A673 (cell line): ENCODE results near the gene DUS1L. TPM values are rescaled to one million over a fixed set of nuclear protein-coding genes. Genes with fewer than 3 reads are reported as not detected.

ENCODE experiments used
- BruUV-seq: library from RNA; stranded (reverse); fragments of 400-500 nt; replicated peaks from 2 replicates; lab custom pipeline; 2021; lab: Mats Ljungman, UMichigan
- CTCF ChIA-PET: fragments of 300-600 bp; sonication (Branson Sonifier 250); formaldehyde crosslinking; loops from one replicate; lab custom pipeline; 2022; ENCODE audit warnings: antibody characterized with exemption; lab: Charles Lee
- POLR2A ChIA-PET: fragments of 300-600 bp; sonication (Branson Sonifier 250); formaldehyde crosslinking; loops from one replicate; lab custom pipeline; 2022; ENCODE audit warnings: antibody characterized with exemption; ENCODE audit not compliant: low non-redundant PET; lab: Charles Lee
- DNase-seq: peaks from one replicate; pipeline ENCODE4 v3.0.0-alpha.2; 2015; ENCODE audit warnings: low spot score
- H3K27ac ChIP-seq: fragments of 200-600 bp; sonication (generic); 2 replicates; pipeline ENCODE4 v1.5.1; 2016; ENCODE audit warnings: mixed run types, low read depth, mild to moderate bottlenecking, mixed read lengths, antibody characterized with exemption, low read length; ENCODE audit not compliant: poor library complexity, severe bottlenecking
- H3K27me3 ChIP-seq: fragments of 200-600 bp; sonication (generic); replicated peaks from 2 replicates; pipeline ENCODE4 v1.6.1; 2017; ENCODE audit warnings: mixed run types, low read depth, mild to moderate bottlenecking, mixed read lengths, antibody characterized with exemption, low read length; ENCODE audit not compliant: insufficient read depth, poor library complexity
- H3K36me3 ChIP-seq: fragments of 200-600 bp; sonication (generic); 2 replicates; pipeline ENCODE4 v1.6.1; 2016; ENCODE audit warnings: mixed run types, mild to moderate bottlenecking, mixed read lengths, antibody characterized with exemption, low read length; ENCODE audit not compliant: insufficient read depth, poor library complexity, severe bottlenecking
- H3K4me1 ChIP-seq: fragments of 200-600 bp; sonication (generic); 2 replicates; pipeline ENCODE4 v1.6.1; 2017; ENCODE audit warnings: mixed run types, mild to moderate bottlenecking, mixed read lengths, antibody characterized with exemption, low read length; ENCODE audit not compliant: insufficient read depth, poor library complexity, severe bottlenecking
- H3K4me3 ChIP-seq: fragments of 200-600 bp; sonication (generic); 2 replicates; pipeline ENCODE4 v1.5.1; 2016; ENCODE audit warnings: low read depth, mixed run types, mild to moderate bottlenecking, mixed read lengths, low read length; ENCODE audit not compliant: poor library complexity, severe bottlenecking
- H3K9me3 ChIP-seq: fragments of 200-600 bp; sonication (generic); 2 replicates; pipeline ENCODE4 v1.6.1; 2016; ENCODE audit warnings: mixed run types, low read depth, mild to moderate bottlenecking, mixed read lengths, antibody characterized with exemption, low read length; ENCODE audit not compliant: poor library complexity, severe bottlenecking
- EZH2 ChIP-seq: fragments of 200-600 bp; sonication (generic); IDR thresholded peaks from 2 replicates; pipeline ENCODE4 v1.6.1; 2017; ENCODE audit warnings: borderline replicate concordance, low read depth, mild to moderate bottlenecking, mixed read lengths, antibody characterized with exemption, low read length; ENCODE audit not compliant: poor library complexity, severe bottlenecking
- intact Hi-C: fragments of 100-400 bp; cut with micrococcal nuclease; formaldehyde crosslinking; loops from one replicate; pipeline ENCODE4 v1.10.0; 2022; ENCODE audit not compliant: unreplicated experiment
- total RNA-seq: library from RNA; stranded (reverse); gene quantifications from 2 replicates; pipeline ENCODE4 v1.2.3, GENCODE V29; 2021
- TF ChIP-seq, protein P1 (sequence below): fragments of 300-800, 200-600 bp; sonication (generic); conservative IDR thresholded peaks from 2 replicates; pipeline ENCODE4 v1.5.1; 2017; ENCODE audit warnings: low read depth, mild to moderate bottlenecking, antibody characterized with exemption, low read length, moderate library complexity, mixed read lengths

The DUS1L gene
- total RNA-seq, 1 experiment from 2014 or later, result 143 TPM

GRCh38 chr17:82080789-82081464, 15.3 kb upstream of the DUS1L start:
- Histone ChIP-seq H3K9me3 (no peaks in the 10 kb centered on the region), H3K4me1 (no peaks in the 10 kb centered on the region), H3K27ac (no peak overlapping the region), H3K36me3 (peaks cover 87% of the 10 kb centered on the region), H3K27me3 (no peaks in the 10 kb centered on the region), H3K4me3 (no peak overlapping the region)
- POLR2A ChIA-PET, result no interaction called here
- intact Hi-C loops, result no loop called here
- no TSS peak for BruUV-seq
- CTCF ChIA-PET, result no interaction called here
- TF ChIP-seq, protein P1, sequence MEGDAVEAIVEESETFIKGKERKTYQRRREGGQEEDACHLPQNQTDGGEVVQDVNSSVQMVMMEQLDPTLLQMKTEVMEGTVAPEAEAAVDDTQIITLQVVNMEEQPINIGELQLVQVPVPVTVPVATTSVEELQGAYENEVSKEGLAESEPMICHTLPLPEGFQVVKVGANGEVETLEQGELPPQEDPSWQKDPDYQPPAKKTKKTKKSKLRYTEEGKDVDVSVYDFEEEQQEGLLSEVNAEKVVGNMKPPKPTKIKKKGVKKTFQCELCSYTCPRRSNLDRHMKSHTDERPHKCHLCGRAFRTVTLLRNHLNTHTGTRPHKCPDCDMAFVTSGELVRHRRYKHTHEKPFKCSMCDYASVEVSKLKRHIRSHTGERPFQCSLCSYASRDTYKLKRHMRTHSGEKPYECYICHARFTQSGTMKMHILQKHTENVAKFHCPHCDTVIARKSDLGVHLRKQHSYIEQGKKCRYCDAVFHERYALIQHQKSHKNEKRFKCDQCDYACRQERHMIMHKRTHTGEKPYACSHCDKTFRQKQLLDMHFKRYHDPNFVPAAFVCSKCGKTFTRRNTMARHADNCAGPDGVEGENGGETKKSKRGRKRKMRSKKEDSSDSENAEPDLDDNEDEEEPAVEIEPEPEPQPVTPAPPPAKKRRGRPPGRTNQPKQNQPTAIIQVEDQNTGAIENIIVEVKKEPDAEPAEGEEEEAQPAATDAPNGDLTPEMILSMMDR, result no peak
- no peak for TF ChIP-seq EZH2
- DNase-seq, result no peak

DNA sequence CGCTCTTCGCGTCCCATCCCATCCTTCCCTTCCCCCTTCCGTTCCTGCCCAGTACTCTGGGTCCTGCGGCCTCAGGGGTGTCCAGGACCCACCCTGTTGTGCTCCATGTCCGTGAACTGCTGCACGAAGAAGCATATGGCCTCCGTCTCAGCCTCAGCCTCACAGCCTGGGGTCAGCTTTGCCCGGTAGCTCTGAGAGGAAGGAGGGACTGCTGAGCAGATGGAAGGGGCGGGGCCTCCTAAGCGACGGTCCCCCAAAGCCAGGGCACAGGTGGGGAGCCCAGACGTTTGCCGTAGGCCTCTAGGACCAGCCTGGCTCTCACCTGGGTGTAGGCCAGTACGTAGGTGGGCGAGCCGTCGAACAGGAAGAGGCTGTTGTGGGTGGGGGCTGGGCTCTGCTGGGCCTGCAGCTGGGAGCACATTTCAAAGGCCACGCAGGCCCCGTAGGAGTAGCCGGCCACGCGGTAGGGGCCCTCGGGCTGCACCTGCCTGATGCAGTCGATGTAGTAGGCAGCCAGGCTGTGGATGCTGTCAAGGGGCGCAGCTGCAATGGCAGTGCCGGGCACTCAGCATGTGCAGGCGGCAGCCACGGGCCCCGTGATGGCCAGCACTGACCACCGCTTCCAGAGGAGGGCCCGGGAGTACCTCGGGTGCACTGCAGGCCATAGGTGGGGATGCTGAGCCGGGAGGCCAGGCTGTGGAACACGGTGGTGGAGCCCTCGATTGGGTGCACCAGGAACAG, 14.6 kb upstream of the DUS1L start:
- no peak for DNase-seq
- no peaks in the 10 kb centered on the region for H3K9me3 ChIP-seq
- TF ChIP-seq, protein P1, result no peak
- TF ChIP-seq EZH2, result no peak
- POLR2A ChIA-PET, result interaction anchor here (0.6 kb wide), 1 partner anchor 57 kb away, joined by 23 read pairs; the partner anchor contains the start of genes CENPX and LRRC45
- H3K4me1 ChIP-seq, result no peaks in the 10 kb centered on the region
- H3K36me3 ChIP-seq, result peaks cover 80% of the 10 kb centered on the region
- intact Hi-C loops, result no loop called here
- BruUV-seq, result no TSS peak
- CTCF ChIA-PET, result no interaction called here
- H3K27me3 ChIP-seq, result no peaks in the 10 kb centered on the region
- H3K4me3 ChIP-seq, result no peak overlapping the region
- no peak overlapping the region for H3K27ac ChIP-seq

- H3K9me3 ChIP-seq, result no peaks in the 10 kb centered on the region
- no TSS peak for BruUV-seq
- no peak overlapping the region for H3K4me3 ChIP-seq
- no peak for DNase-seq
- H3K27me3 ChIP-seq, result no peaks in the 10 kb centered on the region
- POLR2A ChIA-PET, result interaction anchor here (0.6 kb wide), 1 partner anchor 56 kb away, joined by 23 read pairs; the partner anchor contains the start of genes CENPX and LRRC45
- no peaks in the 10 kb centered on the region for H3K4me1 ChIP-seq
- TF ChIP-seq, protein P1, result no peak
- TF ChIP-seq EZH2, result no peak
- no peak overlapping the region for H3K27ac ChIP-seq
- CTCF ChIA-PET, result no interaction called here
- intact Hi-C loops, result no loop called here
- H3K36me3 ChIP-seq, result peaks cover 69% of the 10 kb centered on the region
Observed at GRCh38 chr17:82079001-82079677, 13.5 kb upstream of the DUS1L start.
